Amniotic stem cell (primary cell): ENCODE measurements around the gene C6orf132.
"Not testable (repeated sequence)": the region's sequence is repeated elsewhere in the genome, so short reads cannot be mapped to it uniquely, and the experiment has no call there.

ENCODE experiments used
- DNase-seq: peaks from one replicate; lab custom pipeline; 2025; lab: John Stamatoyannopoulos, UW

C6orf132 gene

DNA sequence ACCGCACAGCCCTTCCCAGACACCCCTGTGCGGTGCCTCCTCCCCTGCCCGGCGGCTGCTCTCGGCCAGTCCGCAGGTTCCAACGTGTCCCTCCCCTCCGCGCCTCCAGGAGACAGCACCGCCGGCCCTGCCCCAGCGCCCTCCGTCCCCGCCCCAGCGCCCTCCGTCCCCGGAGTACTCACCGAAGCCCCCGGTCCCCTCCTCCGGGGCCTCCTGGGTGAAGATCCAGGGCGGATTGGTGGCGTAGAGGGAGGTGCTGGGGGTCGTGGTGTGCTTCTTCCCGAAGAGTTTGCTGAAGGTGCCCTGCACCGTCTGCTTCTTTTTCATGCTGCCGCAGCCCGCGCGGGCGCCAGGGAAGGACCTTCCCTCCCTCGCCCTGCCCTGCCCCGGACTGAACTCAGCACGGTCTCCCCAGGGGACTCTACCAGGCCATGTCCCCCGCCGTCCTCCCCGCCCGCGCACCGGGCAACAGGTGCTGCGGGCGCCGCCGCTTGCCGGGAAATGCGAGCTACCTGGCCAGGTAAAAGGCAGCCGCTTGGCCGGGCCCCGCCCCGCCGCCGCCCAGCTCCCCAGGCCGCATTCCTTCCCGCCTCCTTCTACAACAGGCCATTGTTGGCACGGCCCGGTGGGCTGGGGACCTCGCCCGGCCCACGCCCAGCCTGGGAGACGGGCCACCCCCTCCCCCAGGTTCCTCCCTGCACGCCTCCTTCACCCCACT lies at the start of gene C6orf132:
C6orf132 (minus strand) TSS at position 503 of the 718 bp plus-strand sequence; CDS start at position 327, 176 bp downstream.
- no peak for DNase-seq

- DNase-seq: peak; percentile 23
These were observed 48.2 kb upstream of the C6orf132 start for GRCh38 chr6:42190554-42191183.

DNA sequence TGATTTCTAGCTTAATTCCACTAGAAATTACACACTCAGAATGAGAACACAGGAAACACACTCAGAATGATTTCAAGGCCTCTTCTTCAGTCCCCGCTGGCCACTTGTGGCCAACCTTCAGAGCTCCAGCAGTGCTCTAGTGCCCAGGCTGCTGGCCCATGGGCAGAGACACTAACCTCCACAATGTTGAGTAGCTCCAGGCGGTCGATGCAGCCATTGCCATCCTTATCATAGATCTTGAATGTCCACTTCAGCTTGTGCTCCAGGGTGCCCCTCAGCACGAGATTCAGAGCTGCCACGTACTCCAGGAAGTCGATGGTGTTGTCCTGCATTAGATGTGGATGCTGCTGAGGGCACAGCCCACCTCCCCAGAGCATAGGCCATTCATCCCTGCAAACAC lies 46.0 kb upstream of the C6orf132 start:
- DNase-seq: no peak

DNA sequence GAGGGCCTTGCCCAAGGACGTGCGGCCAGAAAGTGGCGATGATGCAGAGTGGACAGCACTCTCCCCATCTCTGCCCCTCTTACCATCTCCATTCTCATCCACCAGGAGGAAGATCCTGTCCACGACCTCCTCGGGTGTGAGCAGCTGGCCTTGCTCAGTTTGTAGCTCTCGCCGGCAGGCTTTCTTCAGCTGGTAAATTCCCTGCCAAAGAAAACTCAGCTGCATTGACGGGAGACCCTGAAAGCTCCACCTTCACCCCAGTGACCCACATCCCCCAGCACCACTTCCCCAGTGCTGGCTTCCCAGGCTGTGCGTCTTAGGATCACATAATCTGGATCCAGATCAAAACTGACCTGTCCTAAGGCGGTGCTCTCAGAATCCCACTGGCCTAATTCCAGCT lies 43.2 kb upstream of the C6orf132 start:
- DNase-seq: no peak

DNA sequence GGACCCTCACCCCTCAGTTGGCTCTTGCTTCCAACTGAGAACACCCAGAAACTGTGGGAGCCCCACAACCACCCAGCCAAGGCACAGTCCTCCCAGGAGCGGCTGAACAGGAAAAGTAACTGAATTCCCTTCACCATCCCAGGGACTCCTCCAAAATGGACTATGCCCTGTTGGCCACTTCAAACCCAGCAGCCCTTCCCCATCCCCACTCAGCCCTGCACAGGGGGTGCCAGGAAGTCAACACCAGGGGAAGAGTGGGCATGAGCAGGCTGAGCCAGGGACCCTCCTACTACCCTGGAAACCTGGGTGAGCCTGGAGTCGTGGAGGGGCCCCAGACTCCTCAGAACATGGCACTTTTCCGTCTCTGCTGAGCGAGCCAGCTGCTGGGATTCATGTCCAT lies 42.1 kb upstream of the C6orf132 start:
- DNase-seq: no peak

DNA sequence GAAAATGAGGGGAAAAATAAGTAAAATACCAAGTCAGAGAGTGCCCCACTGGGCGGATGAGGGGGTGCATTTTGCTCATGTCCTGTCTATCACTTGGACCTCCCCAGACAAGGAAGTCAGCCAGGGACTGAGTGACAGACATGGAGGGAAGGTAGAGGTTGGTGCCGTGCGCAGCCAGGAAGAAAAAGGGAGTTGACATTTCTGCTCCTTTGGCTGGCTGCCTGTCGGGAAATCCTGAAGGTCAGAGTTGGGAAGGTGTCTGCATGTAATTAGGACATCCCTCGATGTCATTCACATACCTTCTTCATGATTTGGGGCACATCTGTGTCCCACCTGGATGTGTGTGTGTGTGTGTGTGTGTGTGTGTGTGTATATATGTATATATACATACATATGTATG lies 39.7 kb upstream of the C6orf132 start:
- no peak for DNase-seq

DNA sequence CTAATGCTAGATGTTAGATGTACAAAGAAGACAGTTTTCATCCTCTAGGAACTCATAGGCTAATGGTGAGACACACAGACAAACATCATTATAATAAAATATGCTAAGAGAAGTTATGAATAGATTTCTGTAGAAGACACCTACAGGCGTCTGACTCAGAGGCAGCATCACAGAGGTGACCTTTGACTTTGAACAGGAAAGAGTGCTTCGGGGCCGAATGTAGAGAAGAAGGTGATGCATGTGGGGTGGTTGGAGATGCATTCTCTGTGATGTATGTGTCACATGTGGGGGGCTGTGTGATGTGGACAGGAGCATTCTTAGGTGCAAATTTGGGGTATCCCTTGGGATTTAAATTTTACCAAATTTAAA lies 37.5 kb upstream of the C6orf132 start:
- no peak for DNase-seq

DNA sequence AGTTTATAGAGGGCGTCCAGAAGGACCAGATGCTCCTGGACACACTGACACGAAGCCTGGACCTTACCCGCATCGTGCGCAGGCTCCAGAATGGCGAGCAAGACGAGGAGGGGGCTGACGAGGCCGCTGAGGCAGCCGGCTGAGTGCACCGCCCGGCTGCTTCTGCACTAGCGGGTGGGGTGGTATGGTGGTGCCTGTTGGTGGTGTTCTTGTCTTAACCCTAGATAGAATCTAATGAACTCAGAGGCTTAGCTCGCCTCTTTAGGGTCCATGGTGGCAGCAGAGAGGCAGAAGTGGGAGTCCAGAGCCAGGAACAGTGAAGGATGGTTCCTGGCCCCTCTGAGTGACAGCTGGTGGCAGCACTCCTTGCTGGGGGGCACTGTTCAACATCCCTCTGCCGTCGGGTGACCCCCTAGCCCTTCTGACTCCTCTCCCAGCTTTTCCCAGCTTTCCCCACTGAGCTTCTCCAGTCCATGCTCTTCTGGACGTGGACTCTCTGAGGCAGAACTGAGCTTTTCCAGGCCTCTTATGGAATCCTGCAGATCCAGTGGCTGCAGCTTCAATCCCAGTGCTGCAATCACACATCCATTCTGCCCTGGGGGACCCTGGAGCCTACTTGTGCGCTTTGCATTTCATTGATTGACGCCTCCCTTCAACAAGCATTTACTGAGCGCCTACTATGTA lies 37.0 kb upstream of the C6orf132 start:
- DNase-seq: no peak

DNA sequence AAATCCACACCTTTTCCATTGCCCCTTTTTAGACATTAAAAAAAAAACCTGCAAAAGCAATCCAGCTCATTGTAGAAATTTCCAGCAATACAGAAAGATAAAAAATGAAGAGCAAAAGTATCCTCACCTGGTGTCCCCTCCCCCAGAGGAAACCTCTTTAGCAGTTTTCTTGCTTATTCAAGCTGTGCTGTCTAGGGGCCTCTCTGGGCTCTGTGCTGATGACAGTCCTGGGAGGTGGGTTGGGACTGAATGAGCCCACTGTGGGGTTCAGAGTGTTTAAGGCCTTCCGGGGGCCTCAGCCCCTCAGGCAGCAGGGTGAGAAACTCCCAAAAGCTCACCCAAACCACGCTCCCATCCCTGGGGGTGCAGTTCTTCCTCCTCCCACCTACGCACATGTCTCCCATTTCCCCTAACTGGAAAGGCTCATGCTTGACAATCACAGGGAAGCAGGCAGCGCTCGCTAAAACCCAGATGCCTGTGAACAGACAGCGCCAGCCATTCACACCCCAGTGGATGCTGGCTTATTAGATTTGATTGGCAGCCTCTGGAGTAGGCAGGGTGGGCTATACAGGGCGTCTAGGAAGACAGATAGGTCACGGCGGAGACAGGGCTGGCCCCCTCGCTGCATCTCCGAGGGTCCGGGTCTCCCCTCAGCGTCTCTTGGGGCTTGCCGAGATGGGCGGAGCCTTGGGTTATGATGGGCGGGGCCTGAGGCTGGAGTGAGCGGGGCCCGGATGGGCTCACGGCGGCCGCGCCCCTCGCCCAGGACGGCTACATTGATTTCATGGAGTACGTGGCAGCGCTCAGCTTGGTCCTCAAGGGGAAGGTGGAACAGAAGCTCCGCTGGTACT lies 35.3 kb upstream of the C6orf132 start:
- no peak for DNase-seq

- no peak for DNase-seq
These were observed 34.6 kb upstream of the C6orf132 start for GRCh38 chr6:42176981-42177380.

DNA sequence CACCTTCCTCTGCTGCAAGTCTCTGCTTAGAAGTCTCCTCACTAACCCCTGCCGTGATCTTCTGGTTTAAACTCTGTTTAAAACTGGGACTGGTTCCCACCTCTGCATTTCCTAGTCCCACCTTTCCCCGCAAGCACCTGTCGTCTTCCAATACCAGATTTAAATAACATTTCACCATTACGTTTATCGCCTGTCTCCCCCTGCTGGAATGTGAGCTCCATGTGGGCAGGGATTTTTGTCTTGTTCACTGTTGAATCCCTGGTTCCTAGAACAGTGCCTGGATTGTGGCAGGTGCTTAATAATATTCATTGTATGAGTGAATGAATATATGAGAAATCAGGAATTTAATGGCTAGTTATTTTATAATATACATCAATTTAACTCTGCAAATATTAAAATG lies 33.4 kb upstream of the C6orf132 start:
- no peak for DNase-seq

GRCh38 chr6:42173101-42173500 lies 30.7 kb upstream of the C6orf132 start, which contains the start of gene GUCA1A:
Gene GUCA1A (plus strand): TSS chr6:42173364. CDS start chr6:42173614, 250 bp downstream.
- no peak for DNase-seq

- no peak for DNase-seq
These were observed 29.6 kb upstream of the C6orf132 start for GRCh38 chr6:42171813-42172581.

DNA sequence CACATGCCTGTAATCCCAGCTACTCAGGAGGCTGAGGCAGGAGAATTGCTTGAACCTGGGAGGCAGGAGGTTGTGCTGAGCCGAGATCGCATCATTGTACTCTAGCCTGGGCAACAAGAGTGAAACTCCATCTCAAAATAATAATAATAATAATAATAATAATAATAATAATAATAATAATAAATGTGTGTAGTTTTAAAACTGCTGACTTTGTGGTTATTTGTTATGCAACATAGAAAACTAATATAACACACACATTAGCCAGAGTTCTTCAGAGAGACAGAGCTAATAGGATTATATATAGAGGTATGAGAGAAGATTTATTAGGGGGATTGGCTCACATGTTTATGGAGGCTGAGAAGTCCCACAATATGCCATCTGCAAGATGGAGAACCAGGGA lies 27.4 kb upstream of the C6orf132 start:
- DNase-seq: not testable (repeated sequence)

DNA sequence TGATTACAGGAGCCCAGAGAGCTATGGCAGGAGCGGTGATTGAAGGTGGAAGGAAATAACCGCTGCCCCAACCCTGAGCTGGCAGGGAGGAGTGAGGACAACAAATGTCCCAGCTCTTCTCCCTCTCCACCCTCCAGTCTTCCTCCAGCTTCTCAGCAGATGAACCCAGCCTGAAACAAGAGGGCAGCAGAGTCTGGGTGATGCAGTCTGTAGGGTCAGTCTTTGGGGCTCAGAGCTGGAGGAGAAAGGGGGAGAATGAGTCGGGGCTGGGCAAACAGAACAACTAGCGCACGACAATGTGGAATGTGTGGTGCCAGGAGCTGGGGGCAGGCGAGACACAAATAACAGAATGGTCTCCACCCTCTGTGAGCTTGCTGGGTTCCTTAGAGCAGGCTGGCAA lies 26.2 kb upstream of the C6orf132 start:
- DNase-seq: no peak

DNA sequence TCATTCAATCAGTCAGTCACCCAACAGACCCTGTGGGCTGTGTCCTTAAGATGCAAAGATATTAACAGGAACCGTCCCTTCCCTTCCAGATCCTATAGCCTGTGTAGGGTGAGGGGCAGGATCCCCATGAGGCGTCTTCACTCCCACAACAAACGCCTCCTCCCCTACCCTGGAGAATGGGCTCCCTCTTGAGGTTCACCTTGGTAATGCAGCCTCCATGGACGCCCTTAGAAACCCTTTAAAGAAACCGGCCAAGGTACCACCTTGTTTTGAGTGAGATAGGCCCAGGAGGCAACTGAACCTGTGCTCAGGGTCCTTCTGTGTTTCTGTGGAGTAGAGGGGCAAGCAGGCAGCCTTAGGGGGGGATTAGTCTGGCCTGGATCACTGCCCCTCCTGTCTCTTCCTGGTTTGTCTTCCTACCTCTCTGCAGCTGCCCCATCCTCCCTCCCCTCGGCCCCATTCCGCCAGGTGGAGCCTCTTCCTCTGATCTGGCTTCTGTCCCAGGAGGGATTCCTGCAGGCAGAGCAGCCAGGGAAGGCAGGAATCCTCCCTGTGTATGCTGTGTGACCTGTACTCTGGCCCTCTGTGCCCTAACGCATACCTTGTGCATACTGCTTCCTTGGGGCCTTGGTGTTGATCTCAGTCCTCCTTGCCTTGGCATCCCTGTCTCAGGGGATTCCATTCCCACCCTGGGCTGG lies 24.2 kb upstream of the C6orf132 start:
- DNase-seq: no peak

DNA sequence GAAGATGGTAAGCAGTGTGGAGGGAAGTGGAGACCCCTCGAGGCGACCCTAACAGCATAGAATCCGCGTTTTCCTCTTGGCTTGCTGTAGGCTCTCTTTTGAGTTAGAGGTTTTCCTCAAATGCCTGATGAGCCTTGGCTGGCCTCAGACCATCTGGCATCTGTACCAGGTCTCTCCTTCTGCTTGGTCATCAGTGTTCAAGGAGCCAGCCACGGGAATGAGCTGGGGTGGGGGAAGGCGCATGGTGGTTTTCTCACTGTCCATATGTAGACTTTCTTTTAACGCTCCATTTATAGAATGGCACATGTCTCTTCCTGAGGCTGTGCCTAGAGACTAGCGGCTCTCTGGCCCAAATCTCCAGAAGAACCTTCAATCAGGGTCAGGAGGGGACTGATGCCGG lies 22.6 kb upstream of the C6orf132 start:
- no peak for DNase-seq

DNA sequence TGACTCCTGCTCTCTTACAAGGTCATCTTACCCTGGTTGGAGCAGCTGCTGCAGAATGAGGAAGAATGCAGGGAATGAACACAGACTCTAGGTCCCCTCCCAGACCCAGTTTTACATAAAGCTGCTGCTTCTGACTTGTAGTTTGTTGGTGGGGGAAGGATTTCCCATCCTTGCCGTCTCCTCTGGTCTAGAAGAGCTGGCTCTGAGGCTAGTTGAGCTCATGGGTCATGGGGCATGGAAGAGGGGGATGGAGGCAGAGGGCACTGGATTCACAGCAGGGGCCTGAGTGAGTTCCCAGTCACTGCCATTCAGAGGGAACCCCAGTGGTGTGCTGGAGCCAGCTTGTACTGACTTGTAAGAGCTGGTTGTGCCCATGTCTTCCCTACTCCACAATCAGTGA lies 21.6 kb upstream of the C6orf132 start:
- DNase-seq: no peak

GRCh38 chr6:42162812-42163211 lies 20.4 kb upstream of the C6orf132 start:
- DNase-seq: no peak

- DNase-seq: no peak
These were observed 20.0 kb upstream of the C6orf132 start for GRCh38 chr6:42162384-42162783.
